Tracheal epithelial cell (primary cell): ENCODE data around the gene FZR1. TPM values are rescaled to one million over a fixed set of nuclear protein-coding genes. Genes with fewer than 3 reads are reported as not detected.

ENCODE experiments used
- total RNA-seq: library from RNA; depleted of rRNA; stranded (reverse); fragments of >200 nt; gene quantifications from 2 replicates; pipeline ENCODE4 v1.2.1, GENCODE V29; 2014

FZR1 gene
- 22.8 and 52.3 TPM in 2 replicates for total RNA-seq

GRCh38 chr19:3505598-3506383 is at the start of gene FZR1:
Gene FZR1, plus strand, starts transcription at chr19:3506311. Its CDS starts 16,679 bp downstream, at chr19:3522990.

DNA sequence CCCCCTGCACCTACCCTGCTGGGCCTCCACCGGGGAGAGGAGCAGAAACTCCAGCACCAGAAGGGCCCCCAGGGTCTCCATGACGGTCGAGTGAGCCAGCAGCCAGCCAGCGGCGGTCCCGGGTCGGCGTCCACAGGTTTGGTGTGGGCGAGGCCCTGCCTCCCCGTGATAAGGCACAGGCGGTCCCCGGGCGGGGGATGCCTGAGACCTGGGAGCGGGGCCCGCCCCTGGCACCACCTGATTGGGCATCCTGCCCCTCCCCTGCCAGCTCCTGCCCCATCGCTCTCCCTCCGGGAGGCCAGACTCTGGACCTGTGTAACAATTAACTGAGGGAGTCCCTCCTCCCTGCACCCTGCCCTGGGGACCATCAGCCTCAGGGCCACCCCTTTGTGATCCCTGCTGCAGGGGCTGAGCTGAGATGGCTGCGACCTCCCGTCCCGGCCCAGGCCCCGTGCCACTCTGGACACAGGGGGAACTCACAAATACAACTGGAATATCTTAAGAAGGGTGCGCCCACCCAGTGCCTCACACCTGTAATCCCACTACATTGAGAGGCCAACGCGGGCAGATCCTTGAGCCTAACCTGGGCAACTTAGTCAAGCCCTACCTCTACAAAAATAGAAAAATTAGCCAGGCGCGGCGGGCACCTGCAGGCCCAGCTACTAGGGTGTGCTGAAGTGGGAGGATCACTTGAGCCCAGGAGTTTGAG is 25.6 kb upstream of the FZR1 start, which contains the start of gene SMIM24:
Gene SMIM24, minus strand, starts transcription at position 143 of the 709 bp plus-strand sequence. Its CDS starts 62 bp downstream, at position 81.

GRCh38 chr19:3483226-3483628 is 22.9 kb upstream of the FZR1 start, which contains the start of gene SMIM44:
Gene SMIM44, minus strand, starts transcription at chr19:3483441. Its CDS starts 38 bp downstream, at chr19:3483403.

GRCh38 chr19:3500429-3501101 is 5.5 kb upstream of the FZR1 start, which contains the start of gene DOHH:
Gene DOHH, minus strand, starts transcription at chr19:3500674. Its CDS starts 3,860 bp downstream, at chr19:3496814.

DNA sequence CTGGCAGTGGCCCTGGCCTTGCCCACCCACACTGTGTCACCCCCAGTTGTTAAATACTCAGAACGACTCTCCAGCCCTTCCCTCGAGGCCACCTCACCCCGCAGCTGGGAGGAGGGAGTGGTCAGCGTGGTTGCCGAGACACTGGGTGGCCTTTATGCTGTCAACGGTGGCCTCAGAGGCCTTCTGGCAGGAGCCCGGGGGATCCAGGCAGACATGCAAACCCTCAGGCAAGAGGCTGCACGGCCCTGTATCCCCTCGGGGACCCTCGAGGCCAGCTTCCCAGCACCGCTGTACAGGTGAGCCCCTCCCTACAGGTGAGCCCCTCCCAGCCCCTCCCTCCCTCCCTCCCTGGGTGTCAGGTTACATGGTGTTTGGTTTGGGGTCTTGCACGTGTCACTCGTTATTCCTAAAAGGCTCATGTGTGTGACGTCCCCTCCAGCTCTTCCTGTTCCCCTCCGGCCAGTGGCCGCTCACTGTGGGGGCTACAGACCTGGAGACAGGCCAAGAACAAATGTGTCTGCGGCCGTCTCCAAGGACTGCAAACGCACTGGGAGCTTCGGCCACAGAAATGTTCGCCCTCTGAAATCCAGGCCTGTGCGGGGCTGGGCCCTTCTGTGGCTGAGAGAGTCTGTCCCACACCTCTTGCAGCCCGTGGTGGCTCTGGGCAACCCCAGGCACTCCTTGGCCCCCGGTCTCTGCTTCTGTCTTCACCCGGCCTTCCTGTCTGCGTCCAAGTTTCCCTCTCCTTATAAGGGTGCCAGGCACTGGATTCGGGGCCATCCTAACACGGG is 33.0 kb downstream of the FZR1 start, which contains the start of gene TEKTIP1:
Gene TEKTIP1, plus strand, starts transcription at position 210 of the 791 bp plus-strand sequence. Its CDS starts 4 bp downstream, at position 214.

DNA sequence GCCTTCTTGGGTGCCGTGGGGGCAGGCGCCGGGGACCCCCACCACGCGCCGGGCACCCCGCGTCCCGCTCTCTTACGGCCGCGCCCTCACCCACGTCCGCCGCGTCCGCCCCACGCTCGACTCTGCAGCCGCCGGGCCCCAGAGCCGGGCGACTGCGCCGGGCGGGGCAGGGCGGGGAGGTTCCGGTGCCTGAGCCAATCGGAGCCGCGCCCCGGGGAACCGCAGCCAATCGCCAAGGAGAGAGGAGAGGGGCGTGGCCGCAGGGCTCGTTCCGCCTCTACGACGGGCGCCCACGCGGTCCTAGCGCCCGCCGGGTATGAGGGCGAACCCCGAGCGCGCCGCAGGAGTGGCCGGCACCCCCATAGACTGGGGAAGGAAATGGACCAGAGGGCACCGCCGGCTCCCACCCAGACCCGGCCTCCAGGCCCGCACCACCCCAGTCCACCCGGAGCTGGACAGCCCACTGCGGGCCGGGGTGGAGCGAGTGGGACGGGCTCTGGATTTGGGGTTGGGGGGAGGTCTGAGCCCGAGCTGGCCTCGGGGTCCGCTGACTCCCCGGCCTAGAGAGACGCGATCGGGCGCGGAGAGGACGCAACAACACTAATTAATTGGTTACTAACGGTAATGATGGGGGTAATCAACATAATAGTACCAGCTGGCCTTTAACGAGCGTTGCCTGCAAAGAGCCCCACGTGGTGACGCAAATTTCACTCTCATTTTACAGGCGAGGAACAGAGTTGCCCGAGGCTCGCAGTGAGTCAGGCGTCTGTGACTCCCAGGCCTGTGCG is 51.5 kb downstream of the FZR1 start, which contains the start of gene MFSD12:
Gene MFSD12, minus strand, starts transcription at position 126 of the 788 bp plus-strand sequence. CDS start 183 bp downstream, outside the sequence.

DNA sequence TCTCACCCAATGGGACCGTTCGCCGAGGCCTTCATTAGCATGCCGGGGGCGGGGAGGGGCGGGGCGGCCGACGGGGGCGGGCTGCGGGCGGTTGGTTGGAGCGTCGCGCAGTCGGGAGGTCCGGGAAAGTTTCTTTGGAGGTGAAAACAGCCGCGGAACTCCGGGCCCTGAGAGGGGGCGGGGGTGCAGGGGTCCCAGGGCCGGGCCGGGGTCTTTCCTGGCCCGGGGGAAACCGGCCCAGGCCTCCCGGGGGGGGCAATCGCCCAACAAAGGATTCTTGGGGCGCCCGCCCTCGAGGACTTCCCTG is 66.7 kb downstream of the FZR1 start, which contains the start of gene HMG20B:
Gene HMG20B, plus strand, starts transcription at position 90 of the 307 bp plus-strand sequence. CDS start 366 bp downstream, outside the sequence.

GRCh38 chr19:3585301-3586126 is 79.4 kb downstream of the FZR1 start, which contains the start of gene GIPC3:
Gene GIPC3, plus strand, starts transcription at chr19:3585478. Its CDS starts 120 bp downstream, at chr19:3585598.

Other genes with a start within 250 kb of the FZR1 start
- gene NFIC, start 139.7 kb upstream of the FZR1 start, total RNA-seq: 18.6 and 30.5 TPM in 2 replicates
- 0.24 TPM in 1 of 2 replicates, not detected in the other for gene SMIM24, start 25.8 kb upstream of the FZR1 start, total RNA-seq
- gene SMIM44, start 22.9 kb upstream of the FZR1 start, total RNA-seq: 0.72 TPM in 1 of 2 replicates, not detected in the other
- gene DOHH, start 5.6 kb upstream of the FZR1 start, total RNA-seq: 14.5 and 16.2 TPM in 2 replicates
- not detected in 2 replicates for gene TEKTIP1, start 32.9 kb downstream of the FZR1 start, total RNA-seq
- 75.5 and 204 TPM in 2 replicates for gene MFSD12, start 51.3 kb downstream of the FZR1 start, total RNA-seq
- 51.8 and 87.7 TPM in 2 replicates for gene HMG20B, start 66.6 kb downstream of the FZR1 start, total RNA-seq
- not detected in 2 replicates for gene GIPC3, start 79.2 kb downstream of the FZR1 start, total RNA-seq
- 0.24 TPM in 1 of 2 replicates, not detected in the other for gene TBXA2R, start 100.6 kb downstream of the FZR1 start, total RNA-seq
- 29.0 and 29.6 TPM in 2 replicates for gene CACTIN, start 120.5 kb downstream of the FZR1 start, total RNA-seq
- 7.2 and 10.8 TPM in 2 replicates for gene PIP5K1C, start 194.2 kb downstream of the FZR1 start, total RNA-seq
- 2.3 and 5.1 TPM in 2 replicates for gene TJP3, start 202.1 kb downstream of the FZR1 start, total RNA-seq